Stimulated activated CD4-positive, alpha-beta T cell treated with anti-CD3 and anti-CD28 coated beads, Interleukin-1b, Interleukin-23, amount 100 ng/mL, for 1 hour (primary cell): ENCODE results near the gene PLXNA1.

Source experiments
- DNase-seq, 2 donors: peaks; one replicate each; pipeline ENCODE4 v3.0.0-alpha.2; 2020; ENCODE audit warnings: low read depth in 2 of 2

PLXNA1 gene

GRCh38 chr3:127002195-127003174, 19.6 kb downstream of the PLXNA1 start:
- no peak for DNase-seq

DNA sequence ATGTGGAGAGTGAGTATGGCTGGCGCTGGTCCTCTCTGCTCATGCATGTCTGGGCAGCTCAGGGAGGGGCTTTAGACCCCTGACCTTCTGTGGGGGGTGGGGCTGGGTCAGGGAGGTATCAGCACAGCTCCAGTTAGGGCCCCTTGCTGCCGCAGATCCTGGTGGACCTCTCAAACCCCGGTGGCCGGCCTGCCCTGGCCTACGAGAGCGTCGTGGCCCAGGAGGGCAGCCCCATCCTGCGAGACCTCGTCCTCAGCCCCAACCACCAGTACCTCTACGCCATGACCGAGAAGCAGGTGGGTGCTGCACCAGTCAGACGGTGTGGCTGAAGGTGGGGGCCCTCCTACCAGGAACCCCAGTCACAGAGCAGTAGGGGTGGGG, 20.2 kb downstream of the PLXNA1 start:
- DNase-seq: no peak

- no peak for DNase-seq
Observed at GRCh38 chr3:127003601-127004280, 20.8 kb downstream of the PLXNA1 start.

- no peak for DNase-seq
Observed at GRCh38 chr3:127004641-127005397, 21.9 kb downstream of the PLXNA1 start.

DNA sequence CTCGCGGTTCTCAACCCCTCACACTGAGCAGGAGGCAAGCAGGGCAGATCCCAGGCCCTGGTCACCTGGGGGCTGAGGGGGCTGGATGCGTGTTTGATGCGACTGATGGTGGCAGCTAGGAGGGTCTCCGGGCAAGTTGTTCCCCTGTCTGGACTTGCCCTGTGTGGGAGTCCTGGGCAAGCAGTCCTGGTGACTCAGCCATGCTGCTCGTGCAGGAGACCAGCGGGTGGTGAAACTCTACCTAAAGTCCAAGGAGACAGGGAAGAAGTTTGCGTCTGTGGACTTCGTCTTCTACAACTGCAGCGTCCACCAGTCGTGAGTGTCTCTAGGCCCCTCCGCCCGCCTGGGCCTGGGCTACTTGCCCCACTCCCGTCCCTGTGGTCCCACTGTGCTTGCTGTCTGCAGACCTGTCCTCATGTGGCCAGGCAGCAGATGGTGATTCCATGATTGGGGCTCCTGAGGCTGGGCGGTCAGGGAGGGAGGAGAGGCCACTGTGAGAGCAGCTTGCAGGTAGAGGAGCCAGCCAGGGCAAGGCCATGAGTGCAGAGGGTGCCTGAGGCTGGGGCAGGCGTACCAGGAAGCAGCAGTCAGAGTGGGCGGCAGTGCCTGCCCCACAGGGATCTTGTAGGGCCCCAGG, 23.1 kb downstream of the PLXNA1 start:
- no peak for DNase-seq

DNA sequence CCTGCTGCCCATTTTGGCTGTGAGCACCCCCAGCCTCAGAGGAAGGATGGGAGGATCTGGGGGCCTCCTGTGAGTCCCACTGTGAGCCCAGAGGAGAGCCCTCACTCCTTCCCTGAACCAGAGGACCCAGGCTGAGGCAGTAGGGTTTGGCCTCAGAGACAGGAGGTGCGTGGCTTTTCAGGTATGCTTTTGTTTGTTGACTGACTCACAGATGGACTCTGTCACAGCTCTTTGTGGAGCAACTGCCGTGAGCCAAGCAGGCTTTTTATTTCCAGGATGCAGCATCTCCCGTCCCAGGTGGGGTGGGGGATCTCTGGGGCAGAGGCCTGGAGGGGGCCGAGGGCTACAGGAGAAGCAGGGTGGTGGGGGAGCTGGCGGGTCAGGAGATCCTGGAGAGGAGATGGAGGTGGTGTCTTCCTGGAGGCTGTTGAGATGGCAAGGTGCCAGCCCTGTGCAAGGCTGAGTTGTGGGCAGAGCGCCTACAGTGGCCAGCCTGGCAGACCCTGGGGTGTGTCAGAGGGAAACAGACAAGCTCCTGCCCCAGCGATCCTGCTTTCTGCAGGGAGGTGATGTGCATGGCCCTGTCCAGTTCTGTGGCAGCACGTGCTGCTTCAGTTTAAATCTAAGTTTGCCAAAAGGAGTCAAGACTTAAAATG, 24.0 kb downstream of the PLXNA1 start:
- DNase-seq: no peak

GRCh38 chr3:127008236-127008635, 25.3 kb downstream of the PLXNA1 start:
- DNase-seq: no peak

DNA sequence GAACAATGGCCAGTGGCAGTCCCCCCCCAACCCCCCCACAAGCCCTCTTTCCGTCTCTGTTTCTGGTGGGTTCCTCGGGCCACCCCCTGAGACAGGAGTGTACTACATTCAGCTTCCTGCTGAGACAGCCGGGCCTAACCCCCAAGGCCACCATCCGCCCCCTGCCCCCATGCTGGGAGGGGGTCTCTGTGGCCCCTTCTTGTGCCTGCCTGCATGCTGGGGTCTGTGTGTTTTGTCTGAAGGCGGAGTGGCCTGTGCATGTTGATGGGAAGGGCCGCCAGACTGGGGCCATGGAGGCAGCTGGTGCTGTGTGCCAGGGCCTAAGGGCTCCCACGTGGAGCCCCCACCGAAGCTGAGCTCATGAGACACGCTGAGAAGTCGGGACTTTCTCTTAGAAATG, 26.6 kb downstream of the PLXNA1 start:
- DNase-seq: no peak

- DNase-seq: no peak
Observed at GRCh38 chr3:127011270-127011992, 28.5 kb downstream of the PLXNA1 start.

- DNase-seq: no peak
Observed at GRCh38 chr3:127012091-127012490, 29.2 kb downstream of the PLXNA1 start.

- DNase-seq: no peak
Observed at GRCh38 chr3:127013181-127013580, 30.3 kb downstream of the PLXNA1 start.

GRCh38 chr3:127013758-127014535, 31.0 kb downstream of the PLXNA1 start:
- DNase-seq: no peak

DNA sequence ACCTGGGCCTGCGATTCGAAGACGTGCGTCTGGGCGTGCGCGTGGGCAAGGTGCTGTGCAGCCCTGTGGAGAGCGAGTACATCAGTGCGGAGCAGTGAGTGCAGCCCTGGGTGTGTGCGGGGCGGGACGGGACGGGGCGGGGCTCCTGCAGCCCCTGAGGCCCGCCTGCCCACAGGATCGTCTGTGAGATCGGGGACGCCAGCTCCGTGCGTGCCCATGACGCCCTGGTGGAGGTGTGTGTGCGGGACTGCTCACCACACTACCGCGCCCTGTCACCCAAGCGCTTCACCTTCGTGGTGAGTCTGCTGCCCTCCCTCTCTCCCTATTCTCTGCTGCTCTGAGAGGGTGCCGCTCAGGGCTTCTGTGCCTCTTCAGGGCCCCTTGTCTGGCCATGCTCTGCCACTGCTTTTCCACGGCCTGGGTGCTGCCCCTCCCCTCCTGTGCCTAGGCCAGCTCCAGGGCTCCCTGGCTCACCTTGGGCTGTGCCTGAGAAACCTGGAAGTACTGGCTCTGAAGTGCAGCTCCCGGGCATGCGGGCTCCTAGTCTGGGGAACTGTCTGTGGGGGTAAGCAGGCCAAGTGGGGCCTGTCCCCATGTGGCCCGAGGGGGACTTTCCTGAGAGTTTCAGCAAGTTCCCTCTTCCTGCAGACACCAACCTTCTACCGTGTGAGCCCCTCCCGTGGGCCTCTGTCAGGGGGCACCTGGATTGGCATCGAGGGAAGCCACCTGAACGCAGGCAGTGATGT, 31.8 kb downstream of the PLXNA1 start:
- DNase-seq: no peak

GRCh38 chr3:127015282-127016042, 32.5 kb downstream of the PLXNA1 start:
- no peak for DNase-seq

- DNase-seq: no peak
Observed at GRCh38 chr3:127016043-127016343, 33.1 kb downstream of the PLXNA1 start.

GRCh38 chr3:127016461-127016860, 33.5 kb downstream of the PLXNA1 start:
- no peak for DNase-seq

DNA sequence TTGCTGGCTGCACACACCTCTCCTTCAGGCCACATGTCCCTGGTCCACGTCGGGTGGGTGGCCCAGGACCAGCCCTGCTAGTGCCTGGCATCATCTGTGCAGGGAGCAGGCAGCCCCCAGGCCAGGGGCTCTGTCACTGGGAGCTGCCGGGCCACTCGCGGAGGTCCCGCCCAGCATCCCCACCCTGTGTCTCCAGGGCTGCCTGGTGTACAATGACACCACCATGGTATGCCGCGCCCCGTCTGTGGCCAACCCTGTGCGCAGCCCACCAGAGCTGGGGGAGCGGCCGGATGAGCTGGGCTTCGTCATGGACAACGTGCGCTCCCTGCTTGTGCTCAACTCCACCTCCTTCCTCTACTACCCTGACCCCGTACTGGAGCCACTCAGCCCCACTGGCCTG, 34.3 kb downstream of the PLXNA1 start:
- DNase-seq: no peak

- no peak for DNase-seq
Observed at GRCh38 chr3:127017781-127018180, 34.9 kb downstream of the PLXNA1 start.
